ENCODE measurements around the gene ADH5.
"Not testable (repeated sequence)": the region's sequence is repeated elsewhere in the genome, so short reads cannot be mapped to it uniquely, and the experiment has no call there.

Gene ADH5

DNA sequence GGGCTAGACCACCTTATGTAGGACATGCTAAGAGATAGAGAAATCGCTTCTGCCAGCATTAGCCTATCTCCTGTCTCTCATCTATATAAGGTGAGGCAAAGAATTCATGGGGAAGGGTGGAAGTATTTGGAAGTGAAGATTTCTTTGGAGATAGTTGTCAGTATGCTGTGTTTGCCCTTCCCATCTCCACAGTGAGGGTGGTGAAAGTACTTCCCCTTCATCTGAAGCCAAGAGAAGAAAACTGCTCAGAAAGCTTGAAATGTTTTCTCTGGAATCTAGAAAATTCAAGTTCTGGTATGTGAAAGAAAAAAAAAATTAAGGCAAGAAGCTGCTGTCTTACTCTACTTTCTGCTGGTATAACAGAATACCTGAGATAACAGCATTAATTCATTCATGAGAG, 12.3 kb upstream of the ADH5 start:
- peak; percentile 42 for DNase-seq (ENCODE audit: low read depth)
- no peak overlapping the region for H3K4me3 ChIP-seq (ENCODE audit: low read depth, low read length)
- TF ChIP-seq, protein P1, sequence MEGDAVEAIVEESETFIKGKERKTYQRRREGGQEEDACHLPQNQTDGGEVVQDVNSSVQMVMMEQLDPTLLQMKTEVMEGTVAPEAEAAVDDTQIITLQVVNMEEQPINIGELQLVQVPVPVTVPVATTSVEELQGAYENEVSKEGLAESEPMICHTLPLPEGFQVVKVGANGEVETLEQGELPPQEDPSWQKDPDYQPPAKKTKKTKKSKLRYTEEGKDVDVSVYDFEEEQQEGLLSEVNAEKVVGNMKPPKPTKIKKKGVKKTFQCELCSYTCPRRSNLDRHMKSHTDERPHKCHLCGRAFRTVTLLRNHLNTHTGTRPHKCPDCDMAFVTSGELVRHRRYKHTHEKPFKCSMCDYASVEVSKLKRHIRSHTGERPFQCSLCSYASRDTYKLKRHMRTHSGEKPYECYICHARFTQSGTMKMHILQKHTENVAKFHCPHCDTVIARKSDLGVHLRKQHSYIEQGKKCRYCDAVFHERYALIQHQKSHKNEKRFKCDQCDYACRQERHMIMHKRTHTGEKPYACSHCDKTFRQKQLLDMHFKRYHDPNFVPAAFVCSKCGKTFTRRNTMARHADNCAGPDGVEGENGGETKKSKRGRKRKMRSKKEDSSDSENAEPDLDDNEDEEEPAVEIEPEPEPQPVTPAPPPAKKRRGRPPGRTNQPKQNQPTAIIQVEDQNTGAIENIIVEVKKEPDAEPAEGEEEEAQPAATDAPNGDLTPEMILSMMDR (conservative IDR thresholded peaks at IDR 0.05; ENCODE audit: low read depth, low read length): no peak

DNA sequence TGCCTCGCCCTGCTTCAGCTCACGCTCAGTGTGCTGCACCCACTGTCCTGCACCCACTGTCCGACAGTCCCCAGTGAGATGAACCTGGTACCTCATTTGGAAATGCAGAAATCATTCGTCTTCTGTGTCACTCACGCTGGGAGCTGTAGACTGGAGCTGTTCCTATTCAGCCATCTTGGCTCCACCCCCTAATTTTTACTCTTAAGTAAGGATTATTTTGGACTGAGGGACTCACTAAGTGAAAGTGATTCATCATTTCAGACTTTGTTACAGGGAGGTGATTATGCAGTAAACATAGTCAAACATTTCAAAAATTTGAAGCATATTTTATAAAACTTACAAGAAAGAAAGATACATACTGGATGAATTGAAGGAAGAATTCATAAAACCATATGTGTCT, 11.2 kb upstream of the ADH5 start:
- not testable (repeated sequence) for H3K4me3 ChIP-seq (ENCODE audit: low read depth, low read length); DNase-seq (ENCODE audit: low read depth)

DNA sequence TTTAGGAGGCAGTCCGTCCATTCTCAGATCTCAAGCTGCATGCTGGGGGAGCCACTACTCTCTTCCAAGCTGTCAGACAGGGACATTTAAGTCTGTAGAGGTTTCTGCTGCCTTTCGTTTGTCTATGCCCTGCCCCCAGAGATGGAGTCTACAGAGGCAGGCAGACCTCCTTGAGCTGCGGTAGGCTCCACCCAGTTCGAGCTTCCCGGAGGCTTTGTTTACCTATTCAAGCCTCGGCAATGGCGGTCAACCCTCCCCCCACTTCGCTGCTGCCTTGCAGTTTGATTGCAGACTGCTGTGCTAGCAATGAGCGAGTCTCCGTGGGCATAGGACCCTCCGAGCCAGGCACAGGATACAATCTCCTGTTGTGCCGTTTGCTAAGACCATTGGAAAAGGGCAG, 10.7 kb upstream of the ADH5 start:
- TF ChIP-seq, protein P1 (conservative IDR thresholded peaks at IDR 0.05; ENCODE audit: low read depth, low read length): no peak
- no peak for DNase-seq (ENCODE audit: low read depth)
- no peak overlapping the region for H3K4me3 ChIP-seq (ENCODE audit: low read depth, low read length)

DNA sequence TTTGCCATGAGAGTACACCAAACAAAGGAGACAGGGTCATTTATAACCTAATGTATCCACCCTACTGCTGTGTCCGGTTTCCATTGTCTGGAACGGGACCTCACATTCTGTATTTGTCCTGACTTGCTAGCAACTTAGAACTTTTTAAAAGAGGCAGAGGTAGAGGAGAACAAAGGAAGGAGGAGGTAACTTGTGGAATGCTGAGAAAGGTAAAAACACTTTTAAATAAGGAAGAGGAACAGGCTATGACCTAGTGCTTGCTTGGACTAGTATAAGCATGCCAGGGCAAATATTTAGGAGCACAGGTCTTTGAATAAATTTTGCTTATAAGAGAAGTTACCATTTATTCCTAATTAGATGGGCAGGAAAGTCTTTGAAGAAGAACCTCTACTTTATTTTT, 3.3 kb upstream of the ADH5 start:
- not testable (repeated sequence) for H3K4me3 ChIP-seq (ENCODE audit: low read depth, low read length); DNase-seq (ENCODE audit: low read depth)

DNA sequence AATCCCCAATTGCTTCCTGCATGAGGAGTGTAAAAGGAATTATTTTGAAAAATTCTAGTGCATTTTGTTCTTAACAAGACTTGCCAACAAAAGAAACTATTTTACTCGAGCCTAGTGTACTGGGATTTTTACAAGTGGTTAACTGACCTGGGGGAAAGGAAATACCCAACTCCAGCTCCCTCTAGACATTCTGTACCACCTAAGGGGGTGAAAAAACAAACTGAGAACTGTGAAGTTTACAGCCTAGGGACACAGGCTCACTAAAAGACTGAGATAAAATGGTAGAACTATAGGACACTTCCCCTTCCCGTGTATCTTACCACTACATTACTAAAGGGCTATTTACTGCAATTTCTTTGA, 2.6 kb upstream of the ADH5 start:
- TF ChIP-seq, protein P1 (conservative IDR thresholded peaks at IDR 0.05; ENCODE audit: low read depth, low read length): no peak
- DNase-seq (ENCODE audit: low read depth): no peak
- no peak overlapping the region for H3K4me3 ChIP-seq (ENCODE audit: low read depth, low read length)

DNA sequence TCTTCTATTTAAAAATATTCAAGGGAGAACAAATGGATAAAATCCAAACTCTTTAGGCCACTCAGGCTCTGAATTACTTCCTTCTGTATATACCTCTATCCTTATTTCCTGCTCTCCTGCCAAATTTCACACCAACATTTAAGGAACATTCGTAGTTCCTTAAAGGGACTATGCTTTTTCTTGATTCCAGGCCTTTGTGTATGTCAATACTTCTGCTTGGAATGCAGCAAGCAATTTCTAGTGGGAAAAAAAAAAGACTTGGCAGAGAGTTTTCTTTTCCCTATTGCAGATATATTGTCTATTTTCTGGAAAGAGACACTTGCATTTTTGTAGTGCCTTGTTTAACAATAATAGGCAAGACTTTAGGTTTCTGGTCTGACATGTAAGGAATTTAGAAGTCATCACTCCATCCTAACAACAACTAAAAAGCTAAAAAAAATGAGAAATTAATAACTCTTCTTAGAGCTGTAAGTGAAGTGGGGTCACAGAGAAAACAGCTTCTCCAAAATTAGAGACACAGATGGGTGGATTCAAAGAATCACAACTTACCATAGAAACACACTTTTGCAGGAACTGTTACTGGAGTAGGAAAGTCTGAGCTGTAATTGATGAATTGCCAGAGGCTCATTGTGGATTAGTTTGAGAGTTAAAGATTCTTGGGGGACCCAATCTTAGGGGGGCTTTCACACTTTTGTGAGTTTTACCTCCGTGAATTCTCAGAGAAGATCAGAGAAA, 2.1 kb upstream of the ADH5 start:
- TF ChIP-seq, protein P1 (conservative IDR thresholded peaks at IDR 0.05; ENCODE audit: low read depth, low read length): no peak
- DNase-seq (ENCODE audit: low read depth): peak; percentile 31
- no peak overlapping the region for H3K4me3 ChIP-seq (ENCODE audit: low read depth, low read length)

DNA sequence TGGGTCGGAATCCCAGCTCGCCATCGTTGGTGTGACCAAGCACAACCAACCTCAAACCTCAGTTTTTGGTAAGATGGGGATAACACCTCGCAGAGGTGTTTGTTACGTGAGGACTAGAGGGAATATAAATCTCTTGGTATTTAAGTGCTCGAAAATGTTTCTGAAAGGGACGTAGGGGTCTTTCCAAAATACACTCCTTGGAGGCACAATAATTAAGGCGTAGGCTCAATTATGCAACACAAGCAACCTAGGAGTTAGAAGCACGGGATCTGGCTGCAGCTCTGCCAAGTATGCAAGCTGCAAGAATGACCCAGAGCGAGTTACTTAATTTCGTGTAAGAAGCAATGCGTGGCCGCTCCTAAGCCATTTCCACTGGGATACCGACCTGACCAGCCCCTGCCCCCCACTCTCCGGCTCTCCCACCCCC, 552 bp downstream of the ADH5 start:
- peak; percentile 92 for DNase-seq (ENCODE audit: low read depth)
- TF ChIP-seq, protein P1 (conservative IDR thresholded peaks at IDR 0.05; ENCODE audit: low read depth, low read length): no peak
- H3K4me3 ChIP-seq (ENCODE audit: low read depth, low read length): peak overlapping the region; percentile 91

DNA sequence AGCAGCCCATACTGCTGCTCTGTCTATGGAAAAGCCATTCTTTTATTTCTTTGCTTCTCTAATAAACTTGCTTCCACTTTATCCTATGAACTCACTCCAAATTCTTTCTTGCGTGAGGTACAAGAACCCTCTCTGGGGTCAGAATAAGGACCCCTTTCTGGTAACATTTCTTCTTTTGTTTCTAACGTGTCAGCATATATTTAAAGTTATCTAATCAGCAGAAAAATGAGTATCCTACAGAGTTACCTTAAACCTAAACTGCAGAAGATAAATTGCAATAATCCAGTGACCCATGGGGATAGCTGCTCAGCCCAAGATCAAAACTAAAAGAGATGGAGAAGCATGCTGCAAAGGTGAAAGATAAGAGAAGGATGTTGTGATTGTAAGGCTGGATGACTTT, 4.0 kb downstream of the ADH5 start:
- TF ChIP-seq, protein P1 (conservative IDR thresholded peaks at IDR 0.05; ENCODE audit: low read depth, low read length): no peak
- H3K4me3 ChIP-seq (ENCODE audit: low read depth, low read length): no peak overlapping the region
- DNase-seq (ENCODE audit: low read depth): no peak
